Activated T-cell treated with anti-CD3 and anti-CD28 coated beads, Interleukin-2, amount 50 U/mL, for 4 hours (primary cell): ENCODE measurements around the gene MMS19. TPM values are rescaled to one million over a fixed set of nuclear protein-coding genes. Genes with fewer than 3 reads are reported as not detected.

Experiments used
- ATAC-seq, 2 donors: fragments of 200-7000 bp; cut with Tn5 transposase; one replicate each; pipeline ENCODE4 v1.10.0; 2021
- DNase-seq: peaks from one replicate; pipeline ENCODE4 v3.0.0-alpha.2; 2020
- H3K27me3 Mint-ChIP-seq: one replicate; pipeline ENCODE4 v1.8.0; 2021; ENCODE audit warnings: low read depth, mixed read lengths
- H3K36me3 Mint-ChIP-seq: one replicate; pipeline ENCODE4 v1.8.0; 2022; ENCODE audit warnings: mixed read lengths; ENCODE audit not compliant: insufficient read depth
- H3K4me1 Mint-ChIP-seq: one replicate; pipeline ENCODE4 v1.8.0; 2021; ENCODE audit warnings: low read depth, mixed read lengths
- H3K4me3 Mint-ChIP-seq: one replicate; pipeline ENCODE4 v1.8.0; 2021; ENCODE audit warnings: mild to moderate bottlenecking, moderate library complexity, mixed read lengths
- H3K9me3 Mint-ChIP-seq: one replicate; pipeline ENCODE4 v1.8.0; 2021; ENCODE audit warnings: mixed read lengths
- total RNA-seq, 3 donors: library from RNA; stranded (reverse); gene quantifications; one replicate each; pipeline ENCODE4 v1.2.1, GENCODE V29; 2021

MMS19 gene, protein sequence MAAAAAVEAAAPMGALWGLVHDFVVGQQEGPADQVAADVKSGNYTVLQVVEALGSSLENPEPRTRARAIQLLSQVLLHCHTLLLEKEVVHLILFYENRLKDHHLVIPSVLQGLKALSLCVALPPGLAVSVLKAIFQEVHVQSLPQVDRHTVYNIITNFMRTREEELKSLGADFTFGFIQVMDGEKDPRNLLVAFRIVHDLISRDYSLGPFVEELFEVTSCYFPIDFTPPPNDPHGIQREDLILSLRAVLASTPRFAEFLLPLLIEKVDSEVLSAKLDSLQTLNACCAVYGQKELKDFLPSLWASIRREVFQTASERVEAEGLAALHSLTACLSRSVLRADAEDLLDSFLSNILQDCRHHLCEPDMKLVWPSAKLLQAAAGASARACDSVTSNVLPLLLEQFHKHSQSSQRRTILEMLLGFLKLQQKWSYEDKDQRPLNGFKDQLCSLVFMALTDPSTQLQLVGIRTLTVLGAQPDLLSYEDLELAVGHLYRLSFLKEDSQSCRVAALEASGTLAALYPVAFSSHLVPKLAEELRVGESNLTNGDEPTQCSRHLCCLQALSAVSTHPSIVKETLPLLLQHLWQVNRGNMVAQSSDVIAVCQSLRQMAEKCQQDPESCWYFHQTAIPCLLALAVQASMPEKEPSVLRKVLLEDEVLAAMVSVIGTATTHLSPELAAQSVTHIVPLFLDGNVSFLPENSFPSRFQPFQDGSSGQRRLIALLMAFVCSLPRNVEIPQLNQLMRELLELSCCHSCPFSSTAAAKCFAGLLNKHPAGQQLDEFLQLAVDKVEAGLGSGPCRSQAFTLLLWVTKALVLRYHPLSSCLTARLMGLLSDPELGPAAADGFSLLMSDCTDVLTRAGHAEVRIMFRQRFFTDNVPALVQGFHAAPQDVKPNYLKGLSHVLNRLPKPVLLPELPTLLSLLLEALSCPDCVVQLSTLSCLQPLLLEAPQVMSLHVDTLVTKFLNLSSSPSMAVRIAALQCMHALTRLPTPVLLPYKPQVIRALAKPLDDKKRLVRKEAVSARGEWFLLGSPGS
- 10 to 100 TPM; 77.3 to 87.5 (median 83.4) TPM for total RNA-seq

DNA sequence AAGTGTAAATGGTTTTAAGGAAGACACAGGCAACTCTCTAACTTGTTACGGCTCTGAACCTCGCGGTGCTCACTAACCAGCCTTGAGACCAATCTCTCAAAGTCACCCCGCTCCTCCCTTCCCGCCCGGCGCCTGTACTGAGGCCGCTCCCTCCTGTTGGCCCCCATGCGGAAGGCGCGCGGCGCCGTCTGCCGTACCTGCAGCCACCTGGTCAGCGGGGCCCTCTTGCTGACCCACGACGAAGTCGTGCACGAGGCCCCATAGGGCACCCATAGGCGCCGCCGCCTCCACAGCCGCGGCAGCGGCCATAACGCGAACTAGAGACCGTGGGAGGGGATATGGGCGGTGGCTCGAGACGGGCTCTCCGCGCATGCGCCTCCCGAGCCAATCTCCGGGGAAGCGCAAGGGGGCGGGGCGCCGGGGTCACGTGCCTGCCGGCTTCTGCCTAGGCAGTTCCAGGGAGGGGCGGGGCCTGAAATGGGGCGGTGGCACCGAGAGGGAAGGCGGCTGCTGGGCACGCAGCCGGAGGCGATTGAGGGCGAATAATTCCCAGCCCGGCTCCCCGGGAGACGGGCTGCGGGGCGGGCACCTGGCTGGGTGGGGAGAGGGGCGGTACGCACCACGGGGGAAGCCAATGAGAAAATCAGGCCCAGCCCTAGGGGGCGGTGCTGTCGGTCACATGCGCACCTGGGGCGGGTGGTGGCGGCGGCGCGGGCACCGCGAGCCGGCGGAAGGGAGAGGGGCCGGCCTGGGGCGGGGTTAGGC lies at the start of gene MMS19:
TSS of gene MMS19 (minus strand) at position 347 of the 765 bp plus-strand sequence. CDS start at position 309, 38 bp downstream.
- Mint-ChIP-seq H3K4me3 (peak within 1 kb of the TSS; percentile 98), H3K9me3 (no peaks in the 10 kb centered on the region), H3K4me1 (peaks cover 43% of the 10 kb centered on the region), H3K27me3 (peaks cover 25% of the 10 kb centered on the region), H3K36me3 (peaks cover 1% of the 10 kb centered on the region)
- ATAC-seq (peak; percentile 89), DNase-seq (peak; percentile 99)

DNA sequence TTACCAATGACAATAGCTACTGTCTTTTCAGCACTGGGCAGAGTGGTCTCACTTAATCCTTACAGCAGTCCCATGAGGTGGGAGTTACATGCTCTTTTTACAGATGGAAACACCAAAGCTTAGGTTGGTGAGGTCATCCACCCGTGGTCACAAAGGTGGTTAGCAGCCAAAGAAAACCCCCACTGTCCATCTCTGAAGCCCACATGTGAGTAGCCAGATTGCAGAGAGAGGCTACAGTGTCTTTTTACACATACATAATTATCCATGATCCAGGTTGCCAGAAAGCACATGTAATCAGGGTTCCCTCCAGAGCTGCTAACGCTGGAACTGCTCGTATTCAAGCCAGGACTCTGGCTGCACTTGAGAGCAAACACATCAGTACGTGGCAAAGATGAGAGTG lies 49.7 kb upstream of the MMS19 start:
- H3K4me3 Mint-ChIP-seq, result no peak overlapping the region
- H3K9me3 Mint-ChIP-seq, result no peaks in the 10 kb centered on the region
- peaks cover 2% of the 10 kb centered on the region for H3K27me3 Mint-ChIP-seq
- ATAC-seq (no peak), DNase-seq (no peak)
- peaks cover 8% of the 10 kb centered on the region for H3K4me1 Mint-ChIP-seq
- no peaks in the 10 kb centered on the region for H3K36me3 Mint-ChIP-seq

DNA sequence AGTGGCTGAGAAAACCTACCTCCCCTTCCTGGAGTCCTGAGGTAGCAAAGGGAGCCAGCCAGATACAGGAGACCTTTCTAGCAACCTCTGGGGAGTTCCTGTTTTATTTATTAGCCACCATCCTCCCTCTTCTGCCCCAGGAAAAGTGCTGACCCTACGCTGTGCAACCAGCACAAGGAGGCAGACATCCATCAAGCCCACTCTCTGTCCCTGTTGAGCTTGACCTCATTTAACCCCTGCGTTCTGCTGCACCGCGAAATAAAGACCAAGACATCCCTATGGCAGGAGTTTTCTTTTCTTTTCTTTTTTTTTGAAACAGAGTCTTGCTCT lies 49.0 kb upstream of the MMS19 start:
- H3K4me3 Mint-ChIP-seq, result no peak overlapping the region
- H3K36me3 Mint-ChIP-seq, result no peaks in the 10 kb centered on the region
- peaks cover 2% of the 10 kb centered on the region for H3K27me3 Mint-ChIP-seq
- no peak for DNase-seq
- no peak for ATAC-seq
- H3K9me3 Mint-ChIP-seq, result no peaks in the 10 kb centered on the region
- H3K4me1 Mint-ChIP-seq, result peaks cover 15% of the 10 kb centered on the region

GRCh38 chr10:97546456-97547270 lies 48.4 kb upstream of the MMS19 start:
- Mint-ChIP-seq H3K4me1 (peaks cover 21% of the 10 kb centered on the region), H3K9me3 (no peaks in the 10 kb centered on the region), H3K4me3 (no peak overlapping the region), H3K27me3 (peaks cover 2% of the 10 kb centered on the region), H3K36me3 (no peaks in the 10 kb centered on the region)
- DNase-seq (no peak), ATAC-seq (no peak)

- Mint-ChIP-seq H3K4me1 (peaks cover 21% of the 10 kb centered on the region), H3K4me3 (peak overlapping the region; percentile 43)
These were observed 44.9 kb upstream of the MMS19 start for GRCh38 chr10:97543025-97543546.

DNA sequence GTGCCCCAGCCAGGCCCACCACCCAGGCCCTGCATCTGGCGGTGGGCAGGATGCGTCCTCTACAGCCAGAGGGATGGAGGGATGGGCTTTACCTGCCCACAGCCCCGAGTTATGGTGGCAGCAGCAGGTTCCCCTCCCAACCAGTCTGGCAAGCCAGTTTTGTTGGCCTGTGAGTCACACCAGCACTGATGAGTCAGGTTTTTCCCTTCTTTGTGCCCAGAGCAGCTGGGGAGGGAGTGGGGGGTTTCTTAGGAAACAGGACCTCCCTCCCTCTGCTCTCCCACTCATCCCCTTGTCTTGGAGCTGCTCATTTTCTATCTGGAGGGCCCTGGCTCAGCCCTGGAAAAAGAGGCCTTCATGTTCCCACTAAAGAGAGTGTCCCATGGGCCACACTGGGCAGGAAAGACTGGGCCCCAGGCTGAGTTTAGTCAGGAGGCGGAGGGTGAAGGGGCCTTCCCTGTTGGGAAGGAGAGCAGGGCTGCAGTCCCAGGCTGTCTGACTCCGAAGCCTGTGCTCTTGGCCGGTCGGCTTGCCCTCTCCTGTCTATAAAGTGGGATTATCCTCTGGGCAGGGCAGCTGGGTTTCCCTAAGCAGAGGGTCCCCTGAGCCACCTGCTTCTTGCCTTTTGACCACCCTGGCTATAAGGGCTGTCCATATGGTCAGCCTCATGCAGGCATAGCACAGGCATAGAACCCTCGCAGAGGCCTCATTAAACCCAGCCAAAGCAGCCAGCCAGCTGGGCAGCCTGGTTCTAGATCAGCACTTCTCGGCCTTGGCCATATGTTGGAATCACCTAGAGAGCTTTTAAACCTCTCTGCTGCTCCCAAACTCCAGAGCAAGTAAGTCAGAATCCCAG lies 44.2 kb upstream of the MMS19 start:
- DNase-seq (peak; percentile 25), ATAC-seq (peak; percentile 56 to 66)
- Mint-ChIP-seq H3K36me3 (no peaks in the 10 kb centered on the region), H3K27me3 (peaks cover 2% of the 10 kb centered on the region), H3K4me1 (peaks cover 21% of the 10 kb centered on the region), H3K4me3 (peak overlapping the region; percentile 43), H3K9me3 (no peaks in the 10 kb centered on the region)

More at GRCh38 chr10:97543025-97543546, 44.9 kb upstream of the MMS19 start:
- Mint-ChIP-seq H3K9me3 (no peaks in the 10 kb centered on the region), H3K36me3 (no peaks in the 10 kb centered on the region), H3K27me3 (peaks cover 2% of the 10 kb centered on the region)
- ATAC-seq, result peak; percentile 88
- peak; percentile 32 for DNase-seq

DNA sequence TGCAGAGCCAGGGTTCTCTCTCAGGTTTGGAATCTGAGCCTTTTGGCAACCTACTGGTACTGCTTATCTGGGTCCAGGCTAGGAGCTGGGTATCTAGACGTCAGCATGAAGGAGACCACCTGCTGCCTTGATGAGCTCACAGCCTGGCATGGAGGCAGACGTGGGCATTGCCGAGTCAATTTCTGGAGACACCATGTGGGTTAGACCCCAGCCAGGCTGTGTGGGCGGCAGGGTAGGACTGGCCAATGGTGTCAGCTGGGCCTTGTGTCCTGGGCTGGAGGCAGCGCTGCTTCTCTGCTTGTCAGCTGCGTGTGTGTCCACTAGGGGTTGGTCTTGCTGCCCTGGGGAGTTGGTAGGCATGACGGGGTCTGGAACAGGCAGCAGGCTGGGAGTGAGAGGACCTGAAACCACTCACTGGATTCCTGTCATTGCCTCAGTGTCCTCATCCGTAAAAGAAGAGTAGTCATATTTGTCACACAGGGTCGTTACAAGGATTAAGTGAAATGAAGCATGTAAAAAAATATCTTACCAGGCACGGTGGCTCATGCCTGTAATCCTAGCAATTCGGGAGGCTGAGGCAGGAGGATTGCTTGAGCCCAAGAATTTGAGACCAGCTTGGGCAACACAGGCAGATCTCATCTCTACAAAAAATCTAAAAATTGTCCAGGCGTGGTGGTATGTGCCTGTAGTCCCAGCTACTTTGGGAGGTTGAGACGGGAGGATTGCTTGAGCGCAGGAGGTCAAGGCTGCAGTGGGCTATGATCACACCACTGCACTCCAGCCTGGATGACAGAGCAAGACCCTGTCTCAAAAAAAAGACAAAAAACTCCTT lies 42.7 kb upstream of the MMS19 start:
- DNase-seq, result no peak
- H3K27me3 Mint-ChIP-seq, result no peaks in the 10 kb centered on the region
- H3K36me3 Mint-ChIP-seq, result no peaks in the 10 kb centered on the region
- H3K4me1 Mint-ChIP-seq, result peaks cover 21% of the 10 kb centered on the region
- ATAC-seq, result no peak
- no peak overlapping the region for H3K4me3 Mint-ChIP-seq
- no peaks in the 10 kb centered on the region for H3K9me3 Mint-ChIP-seq

GRCh38 chr10:97539523-97540200 lies 41.4 kb upstream of the MMS19 start:
- no peaks in the 10 kb centered on the region for H3K27me3 Mint-ChIP-seq
- DNase-seq (no peak), ATAC-seq (no peak)
- peaks cover 21% of the 10 kb centered on the region for H3K4me1 Mint-ChIP-seq
- H3K36me3 Mint-ChIP-seq, result no peaks in the 10 kb centered on the region
- H3K4me3 Mint-ChIP-seq, result no peak overlapping the region
- H3K9me3 Mint-ChIP-seq, result no peaks in the 10 kb centered on the region

- Mint-ChIP-seq H3K36me3 (no peaks in the 10 kb centered on the region), H3K4me1 (peaks cover 21% of the 10 kb centered on the region), H3K27me3 (no peaks in the 10 kb centered on the region), H3K4me3 (no peak overlapping the region), H3K9me3 (no peaks in the 10 kb centered on the region)
- DNase-seq (no peak), ATAC-seq (no peak)
These were observed 40.6 kb upstream of the MMS19 start for GRCh38 chr10:97538839-97539238.

GRCh38 chr10:97538411-97538810 lies 40.2 kb upstream of the MMS19 start:
- no peaks in the 10 kb centered on the region for H3K27me3 Mint-ChIP-seq
- H3K9me3 Mint-ChIP-seq, result no peaks in the 10 kb centered on the region
- peaks cover 17% of the 10 kb centered on the region for H3K4me1 Mint-ChIP-seq
- H3K4me3 Mint-ChIP-seq, result no peak overlapping the region
- DNase-seq, result no peak
- no peak for ATAC-seq
- no peaks in the 10 kb centered on the region for H3K36me3 Mint-ChIP-seq

DNA sequence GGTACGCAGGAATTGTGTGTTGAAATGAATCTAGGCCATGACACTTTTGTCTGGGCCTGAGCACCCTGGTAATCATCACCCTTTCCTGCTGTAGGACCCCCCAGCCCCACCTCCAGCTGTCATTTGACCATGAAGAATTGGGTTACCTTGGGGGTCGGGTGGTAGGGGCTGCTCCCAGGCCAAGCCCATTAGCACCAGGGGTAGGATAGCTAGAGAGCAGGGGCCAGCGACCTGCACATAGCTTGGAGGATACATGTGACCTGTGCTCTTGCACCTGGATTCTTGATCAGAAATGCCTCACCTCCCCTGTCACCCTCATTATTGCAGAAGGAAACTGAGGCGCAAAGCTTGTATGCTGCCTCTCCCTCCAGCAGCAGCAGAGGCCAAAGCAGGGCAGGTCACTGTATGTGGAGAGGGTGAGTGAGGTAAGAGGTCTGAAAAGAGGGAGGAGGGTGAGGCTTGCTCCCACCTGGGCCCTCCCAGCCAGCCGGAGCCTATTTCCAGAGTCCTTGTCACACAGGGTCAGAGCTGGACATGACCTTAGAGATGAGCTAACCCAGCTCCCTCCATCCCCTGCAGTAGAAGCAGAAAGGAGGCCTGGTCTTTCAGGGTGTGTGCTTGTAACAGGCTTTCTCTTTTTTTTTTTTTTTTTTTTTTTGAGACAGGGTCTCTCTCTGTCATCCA lies 39.1 kb upstream of the MMS19 start:
- DNase-seq, result no peak
- no peaks in the 10 kb centered on the region for H3K27me3 Mint-ChIP-seq
- peaks cover 6% of the 10 kb centered on the region for H3K4me1 Mint-ChIP-seq
- H3K36me3 Mint-ChIP-seq, result no peaks in the 10 kb centered on the region
- no peak for ATAC-seq
- H3K9me3 Mint-ChIP-seq, result no peaks in the 10 kb centered on the region
- H3K4me3 Mint-ChIP-seq, result no peak overlapping the region
